Activated gamma-delta T cell treated with Interleukin-2 at 50 U/mL for 16 hours (primary cell): ENCODE measurements around the gene MYH7.
"Not testable (repeated sequence)": the region's sequence is repeated elsewhere in the genome, so short reads cannot be mapped to it uniquely, and the experiment has no call there.

Experiments
- DNase-seq: peaks from one replicate; pipeline ENCODE4 v3.0.0-alpha.2; 2020

Gene MYH7

DNA sequence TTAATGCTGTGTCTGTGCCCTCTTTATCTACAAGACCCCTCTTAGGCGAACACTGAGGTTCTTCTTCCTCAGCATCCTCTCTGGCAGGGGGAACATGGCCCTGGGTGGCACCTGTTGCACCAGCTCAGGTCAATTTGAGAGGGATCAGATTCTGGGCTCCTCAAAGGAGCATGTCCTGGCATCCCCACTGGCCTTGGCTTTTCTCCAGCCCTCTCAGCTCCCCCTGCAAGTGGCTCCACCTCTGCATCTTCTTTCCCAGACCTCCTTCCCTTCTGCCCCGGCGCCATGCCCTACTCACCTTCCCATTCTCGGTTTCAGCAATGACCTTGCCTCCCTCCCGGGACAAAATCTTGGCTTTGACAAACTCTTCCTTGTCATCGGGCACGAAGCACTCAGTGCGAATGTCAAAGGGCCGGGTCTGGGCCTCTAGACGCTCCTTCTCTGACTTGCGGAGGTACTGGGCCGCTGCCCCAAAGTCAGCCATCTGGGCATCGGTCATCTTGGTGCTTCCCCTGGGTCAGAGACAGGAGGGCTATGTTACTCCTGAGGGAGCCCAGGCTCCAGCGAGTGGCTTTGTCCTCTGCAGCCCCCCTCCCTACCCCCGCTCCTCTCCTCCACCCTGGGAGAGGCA, 28.6 kb downstream of the MYH7 start:
- DNase-seq = no peak

DNA sequence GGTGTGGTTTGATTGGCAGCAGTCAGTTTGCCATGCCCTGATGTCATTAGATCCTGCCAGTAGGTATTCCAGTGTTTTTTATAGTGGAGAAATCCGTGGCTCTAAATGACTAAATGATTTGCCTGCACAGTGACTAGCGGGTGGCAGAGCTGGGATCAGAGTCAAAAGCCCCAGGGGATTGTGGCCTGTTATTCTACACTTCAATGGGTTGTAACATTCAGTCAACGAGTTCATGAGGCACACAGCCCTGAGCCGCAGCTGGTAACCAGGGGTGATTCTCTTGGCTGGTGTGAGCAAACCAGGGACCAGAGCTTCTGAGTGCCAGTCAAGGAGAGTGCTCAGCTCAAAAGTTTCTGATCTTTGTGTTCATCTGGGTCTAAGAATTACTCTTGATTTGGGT, 29.2 kb downstream of the MYH7 start:
- no peak for DNase-seq

DNA sequence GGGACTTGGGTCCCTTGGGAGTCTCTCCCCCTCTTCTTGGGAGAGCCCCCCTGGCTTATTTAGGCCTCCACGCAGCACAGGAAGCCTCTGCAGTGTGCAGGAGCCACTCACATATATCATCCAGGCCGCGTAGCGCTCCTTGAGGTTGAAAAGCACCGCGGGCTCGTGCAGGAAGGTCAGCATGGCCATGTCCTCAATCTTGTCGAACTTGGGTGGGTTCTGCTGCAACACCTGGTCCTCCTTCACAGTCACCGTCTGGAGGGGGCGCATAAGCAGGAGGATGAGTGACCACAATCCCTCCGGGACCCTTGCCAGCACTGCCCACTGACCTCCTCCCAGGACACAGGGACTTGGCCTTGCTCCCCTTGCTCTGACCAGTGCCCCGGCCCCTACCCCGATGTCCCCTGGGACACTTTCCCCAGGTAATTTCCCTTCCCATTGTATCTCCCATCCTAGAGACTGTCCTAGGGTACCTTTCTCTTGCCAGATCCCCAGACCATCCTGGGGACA, 29.9 kb downstream of the MYH7 start:
- DNase-seq = no peak

DNA sequence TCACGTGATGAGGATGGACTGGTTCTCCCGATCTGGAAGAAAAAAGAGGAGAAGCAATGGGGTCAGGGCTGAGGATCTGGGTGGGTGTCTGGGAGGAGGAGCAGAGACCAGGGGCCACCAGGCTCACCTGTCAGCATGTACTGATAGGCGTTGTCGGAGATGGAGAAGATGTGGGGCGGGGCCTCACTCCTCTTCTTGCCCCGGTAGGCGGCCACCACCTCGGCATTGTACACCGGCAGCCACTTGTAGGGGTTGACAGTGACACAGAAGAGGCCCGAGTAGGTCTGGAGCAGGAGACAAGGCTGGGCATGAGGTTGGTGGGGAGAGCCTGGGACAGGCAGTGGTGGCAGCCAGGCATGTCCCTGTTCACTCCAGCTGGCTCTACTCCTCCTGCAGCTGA, 30.4 kb downstream of the MYH7 start:
- DNase-seq = no peak

DNA sequence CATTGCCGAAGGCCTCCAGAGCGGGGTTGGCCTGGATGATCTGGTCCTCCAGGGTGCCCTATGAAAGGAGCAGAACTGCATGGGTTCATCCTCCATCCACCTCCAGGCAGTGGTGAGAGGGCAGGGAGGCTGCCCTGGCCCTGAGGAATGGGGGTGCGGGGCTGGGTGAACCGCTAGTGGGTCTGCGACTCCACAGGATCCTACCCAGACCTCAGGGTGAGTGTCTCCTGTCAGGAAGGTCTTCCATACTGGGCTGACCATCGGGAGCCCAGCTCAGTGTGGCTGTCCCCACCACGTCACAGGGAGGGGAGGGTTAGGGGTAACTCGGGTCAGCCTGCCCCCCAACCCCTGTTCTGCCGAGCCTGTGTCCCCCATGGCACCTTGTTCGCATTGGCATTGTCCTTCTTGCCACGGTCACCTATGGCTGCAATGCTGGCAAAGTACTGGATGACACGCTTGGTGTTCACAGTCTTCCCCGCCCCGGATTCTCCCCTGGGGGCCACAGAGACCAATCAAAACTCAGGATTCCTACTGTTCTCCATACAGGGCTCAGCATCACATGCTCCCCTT, 31.0 kb downstream of the MYH7 start:
- DNase-seq = no peak

DNA sequence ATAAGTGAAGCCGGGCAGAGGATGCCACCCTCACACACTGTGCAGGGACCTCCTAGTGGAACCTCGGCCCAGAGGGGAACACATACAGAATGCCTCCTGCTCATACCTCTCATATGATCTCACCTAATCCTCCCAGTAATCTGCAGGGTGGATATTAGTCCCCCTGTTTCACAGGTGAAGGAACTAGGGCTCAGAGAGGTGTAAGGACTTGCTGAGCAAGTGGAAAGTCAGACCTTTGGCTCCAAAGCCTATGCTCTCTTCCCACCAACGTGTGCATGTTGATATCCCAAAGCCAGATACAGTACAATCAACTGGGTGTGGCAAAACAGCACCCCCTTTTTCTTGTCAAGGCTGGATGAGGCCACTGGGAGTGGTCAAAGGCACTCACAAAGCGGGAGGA, 31.6 kb downstream of the MYH7 start:
- no peak for DNase-seq

DNA sequence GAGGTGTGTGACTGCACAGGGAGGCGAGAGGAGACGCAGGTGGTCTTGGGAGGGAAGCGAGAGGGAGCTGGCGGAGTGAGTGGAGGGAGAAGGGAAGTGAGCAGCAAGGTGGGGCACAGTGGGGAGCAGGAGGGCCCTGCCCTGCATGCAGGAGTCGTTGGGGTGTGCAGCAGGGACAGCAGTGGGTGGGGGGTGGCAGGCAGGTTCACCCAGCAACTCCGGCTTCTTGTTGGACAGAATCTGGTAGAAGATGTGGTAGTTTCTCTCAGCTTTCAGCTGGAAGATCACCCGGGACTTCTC, 32.4 kb downstream of the MYH7 start:
- DNase-seq = no peak

DNA sequence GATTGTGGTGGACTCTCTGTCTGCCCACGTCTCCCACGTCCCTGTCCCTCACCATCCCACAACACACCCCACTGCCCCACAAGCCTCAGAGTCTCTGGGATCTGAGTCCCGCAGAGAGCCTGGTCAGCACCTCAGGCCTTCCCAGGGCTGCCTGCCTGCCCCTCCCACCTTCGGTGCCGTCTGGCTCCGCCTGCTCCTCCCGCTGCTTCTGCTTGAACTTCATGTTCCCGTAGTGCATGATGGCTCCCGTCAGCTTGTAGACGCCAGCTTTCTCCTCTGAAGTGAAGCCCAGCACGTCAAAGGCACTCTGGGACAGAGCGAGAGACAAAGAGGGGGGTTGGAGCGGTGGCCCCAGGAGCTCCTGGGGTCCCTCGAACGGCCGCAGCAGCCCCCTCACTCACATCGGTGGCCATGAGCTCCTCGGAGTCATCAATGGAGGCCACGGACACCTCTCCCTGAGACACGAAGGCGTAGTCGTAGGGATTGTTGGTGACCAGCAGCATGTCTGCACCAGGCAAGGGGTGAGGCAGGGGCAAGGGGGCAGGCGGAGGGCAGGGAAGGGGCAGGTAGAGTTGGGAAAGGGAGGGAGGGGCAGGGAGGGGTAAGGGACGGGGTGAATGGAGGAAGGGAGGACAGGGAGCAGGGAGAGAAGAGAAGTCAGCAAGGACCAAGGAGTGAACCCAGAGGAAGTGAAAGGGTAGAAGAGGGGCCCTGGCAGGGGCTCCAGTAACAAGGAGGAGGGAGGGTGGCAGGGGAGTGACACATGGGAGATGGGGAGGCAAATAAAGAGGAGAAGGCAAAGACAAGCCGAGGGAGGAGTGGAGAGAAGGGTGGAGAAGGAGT, 32.9 kb downstream of the MYH7 start:
- DNase-seq = no peak

DNA sequence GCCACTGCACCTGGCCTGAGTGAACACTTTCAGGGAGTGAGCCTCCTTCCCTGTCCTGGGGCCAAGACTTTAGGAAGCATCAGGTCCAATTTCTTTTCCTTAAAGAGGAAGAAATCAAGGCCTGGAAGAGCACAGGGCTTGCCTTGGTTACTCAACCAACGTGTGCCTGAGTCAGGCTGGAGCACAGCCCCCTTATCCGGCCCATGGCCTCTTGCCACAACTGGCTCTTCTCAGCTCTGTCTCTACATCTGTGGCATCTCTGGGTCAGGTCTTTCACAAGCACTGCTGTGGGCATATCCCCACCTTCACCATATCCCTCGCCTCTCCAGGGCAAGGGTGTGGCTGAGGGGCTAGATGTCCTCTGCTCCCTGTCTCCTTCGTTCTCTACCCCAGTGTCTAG, 34.2 kb downstream of the MYH7 start:
- no peak for DNase-seq

DNA sequence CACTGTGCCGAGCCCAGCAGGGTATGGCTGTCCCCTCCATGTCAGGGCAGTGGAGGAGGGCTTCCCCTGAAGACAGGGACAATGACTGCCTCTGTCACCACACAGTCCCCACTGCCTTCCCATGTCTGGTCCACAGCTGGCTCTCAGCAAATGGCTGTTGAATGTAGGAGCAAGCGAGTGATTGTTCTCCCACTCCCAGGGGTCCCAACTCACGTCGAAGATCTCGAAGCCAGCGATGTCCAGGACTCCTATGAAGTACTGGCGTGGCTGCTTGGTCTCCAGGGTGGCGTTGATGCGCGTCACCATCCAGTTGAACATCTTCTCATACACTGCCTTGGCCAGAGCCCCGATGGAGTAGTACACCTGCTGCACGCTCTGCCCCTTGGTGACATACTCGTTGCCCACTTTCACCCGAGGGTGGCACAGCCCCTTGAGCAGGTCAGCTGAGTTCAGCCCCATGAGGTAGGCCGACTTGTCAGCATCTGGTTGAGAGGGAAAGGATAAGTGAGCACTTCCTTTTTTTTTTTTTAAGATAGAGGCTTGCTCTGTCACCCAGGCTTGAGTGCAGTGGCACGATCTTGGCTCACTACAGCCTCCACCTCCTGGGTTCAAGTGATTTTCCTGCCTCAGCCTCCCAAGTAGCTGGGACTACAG, 34.8 kb downstream of the MYH7 start:
- DNase-seq = not testable (repeated sequence)

DNA sequence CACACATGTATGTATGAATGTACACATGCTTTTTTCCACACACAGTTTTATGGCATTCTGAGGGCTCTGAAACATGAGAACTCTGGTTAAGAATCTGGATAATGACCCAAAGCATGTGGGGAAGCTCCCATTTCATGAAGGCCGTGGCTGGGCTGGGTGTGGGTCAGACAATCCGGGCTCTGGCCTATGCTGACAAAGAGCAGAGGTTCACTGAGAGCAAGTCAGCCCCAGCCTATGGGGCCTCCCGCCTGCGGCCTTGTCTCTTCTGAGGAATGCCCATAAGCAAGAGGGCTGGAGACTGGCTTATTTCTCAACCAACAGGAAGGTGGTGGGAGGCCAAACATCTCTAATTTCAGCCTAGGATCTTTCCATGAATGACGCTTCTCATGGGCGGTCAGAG, 35.9 kb downstream of the MYH7 start:
- DNase-seq = no peak

DNA sequence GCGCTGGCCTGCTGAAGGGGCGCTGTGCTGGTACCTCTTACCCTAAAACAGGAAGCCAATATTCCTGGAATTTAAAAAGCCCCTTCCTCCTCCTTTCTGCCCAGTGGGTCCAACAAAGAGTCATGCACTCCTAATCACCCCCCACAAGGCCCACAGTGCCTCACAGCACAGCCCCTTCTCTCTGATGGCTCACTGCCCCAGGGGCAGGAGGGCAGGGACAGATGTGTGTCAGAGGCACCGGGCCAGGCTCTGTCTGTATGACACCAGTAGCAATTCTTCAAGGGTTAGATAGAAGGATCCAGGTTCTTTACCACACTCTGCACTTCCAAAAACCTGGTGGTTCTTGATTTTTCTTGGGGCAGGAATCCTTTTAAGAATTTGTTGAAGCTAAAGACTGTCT, 36.3 kb downstream of the MYH7 start:
- DNase-seq = no peak

DNA sequence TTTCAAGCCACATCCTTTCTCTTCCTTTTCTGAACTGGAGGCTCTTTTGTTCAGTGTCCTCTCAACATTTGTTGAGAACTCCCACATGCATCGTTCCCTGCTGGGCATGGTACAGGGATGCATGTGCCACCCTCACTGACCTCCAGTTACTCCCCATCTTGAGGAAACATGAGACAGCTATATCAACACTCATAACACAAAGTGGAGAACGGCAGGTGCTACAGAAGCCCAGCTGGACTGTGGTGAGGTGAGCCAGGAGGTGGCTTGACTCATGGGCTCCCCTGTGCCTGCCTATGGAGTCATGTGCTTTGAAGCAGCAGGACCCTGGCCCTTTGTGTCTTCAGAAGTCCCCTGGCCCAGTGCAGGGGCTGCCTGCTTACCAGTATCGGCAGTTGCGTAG, 37.1 kb downstream of the MYH7 start:
- DNase-seq = no peak

DNA sequence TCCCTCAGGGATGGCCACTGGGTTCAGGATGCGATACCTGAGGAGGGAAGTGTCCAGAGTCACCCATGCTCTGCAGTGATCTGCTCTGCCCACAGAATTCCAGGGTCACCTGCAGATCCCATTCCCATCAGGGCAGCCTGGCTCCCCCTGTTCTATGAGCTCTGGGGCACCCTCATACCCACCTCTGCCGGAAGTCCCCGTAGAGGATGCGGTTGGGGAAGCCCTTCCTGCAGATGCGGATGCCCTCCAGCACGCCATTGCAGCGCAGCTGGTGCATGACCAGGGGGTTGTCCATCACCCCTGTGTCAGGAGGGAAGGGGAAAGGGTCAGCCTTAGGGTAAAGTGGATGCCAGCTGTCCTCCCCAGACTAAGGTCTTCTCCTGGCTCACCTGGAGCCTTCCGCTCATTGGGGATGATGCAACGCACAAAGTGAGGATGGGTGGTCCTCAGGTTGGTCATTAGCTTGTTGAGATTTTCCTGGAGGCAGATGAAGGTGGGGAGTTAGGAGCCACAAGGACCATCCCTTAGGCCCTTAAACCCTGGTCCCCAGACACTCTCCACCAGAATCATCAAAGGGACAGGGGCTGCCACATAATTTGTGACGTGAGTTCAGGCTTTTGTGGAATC, 38.6 kb downstream of the MYH7 start:
- DNase-seq = no peak

DNA sequence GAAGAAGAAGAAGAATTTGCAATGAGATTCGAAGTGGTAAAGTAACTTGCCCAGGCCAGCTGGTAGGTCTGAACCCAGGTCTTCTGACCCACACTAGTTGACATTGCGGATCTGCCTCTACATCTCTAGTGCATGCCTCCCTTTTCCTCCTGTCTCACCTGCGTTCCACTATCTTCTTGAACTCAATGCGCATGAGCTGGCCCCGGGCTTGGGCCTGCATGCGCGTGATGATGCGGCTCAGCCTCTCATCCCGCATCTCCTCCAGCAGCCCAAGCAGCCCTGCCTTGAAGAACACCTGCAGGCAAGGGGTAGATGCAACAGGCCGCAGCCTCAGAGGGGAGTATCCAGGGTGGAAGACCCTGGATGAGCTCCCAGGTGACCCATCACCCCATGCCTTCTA, 39.3 kb downstream of the MYH7 start:
- DNase-seq = no peak

DNA sequence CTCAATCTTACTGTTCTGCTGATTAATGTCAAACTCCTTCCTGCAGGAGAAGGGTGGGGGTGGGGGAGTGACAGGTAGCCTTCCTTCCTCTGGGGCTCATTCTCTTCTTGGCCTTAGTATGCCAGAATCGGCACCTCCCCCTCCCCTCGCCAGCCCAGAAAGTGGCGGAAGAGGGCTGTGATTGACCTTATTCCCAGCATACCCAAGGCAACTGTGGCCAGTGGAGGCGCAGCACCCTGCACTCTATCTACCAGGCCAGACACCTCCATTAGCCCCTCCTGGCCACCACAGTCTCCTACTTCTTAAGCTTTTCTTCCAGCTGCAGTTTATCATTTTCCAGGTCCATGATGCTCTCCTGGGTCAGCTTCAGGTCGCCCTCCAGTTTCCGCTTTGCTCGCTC, 42.8 kb downstream of the MYH7 start:
- no peak for DNase-seq

DNA sequence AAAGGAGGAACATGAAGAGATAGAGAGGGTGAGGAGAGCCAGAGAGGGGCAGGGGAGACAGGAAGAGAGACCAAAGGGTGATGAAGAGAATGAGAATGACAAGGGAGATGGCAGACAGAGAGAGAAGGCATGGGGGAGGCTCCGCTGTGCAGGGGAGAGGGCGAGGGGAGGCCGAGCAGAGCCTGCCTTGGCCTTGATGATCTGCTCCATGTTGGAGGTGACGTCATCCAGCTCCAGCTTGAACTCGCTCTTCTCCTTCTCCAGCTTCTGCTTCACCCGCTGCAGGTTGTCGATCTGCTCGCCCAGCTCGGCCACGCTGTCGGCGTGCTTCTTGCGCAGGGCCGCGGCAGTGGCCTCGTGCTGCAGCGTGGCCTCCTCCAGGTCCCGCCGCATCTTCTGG, 45.6 kb downstream of the MYH7 start:
- not testable (repeated sequence) for DNase-seq

DNA sequence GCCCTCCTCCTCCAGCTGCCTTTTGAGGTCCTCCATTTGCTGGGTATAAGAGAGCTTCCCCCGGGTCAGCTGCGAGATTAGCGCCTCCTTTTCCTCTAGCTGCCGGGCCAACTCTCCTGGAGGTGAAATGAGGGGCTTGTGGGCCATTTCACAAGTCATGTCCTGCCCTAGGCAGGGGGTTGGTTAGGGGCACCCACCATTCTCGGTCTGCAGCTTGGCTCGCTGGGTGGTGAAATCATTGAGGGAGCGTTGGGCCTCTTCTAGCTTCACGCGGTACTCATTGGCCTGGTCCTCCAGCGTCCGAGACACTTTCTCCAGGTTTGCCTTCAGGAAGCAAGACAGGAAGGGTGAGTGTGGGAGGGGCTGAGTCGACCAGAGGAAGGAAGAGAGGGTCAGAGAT, 46.1 kb downstream of the MYH7 start:
- DNase-seq = no peak

DNA sequence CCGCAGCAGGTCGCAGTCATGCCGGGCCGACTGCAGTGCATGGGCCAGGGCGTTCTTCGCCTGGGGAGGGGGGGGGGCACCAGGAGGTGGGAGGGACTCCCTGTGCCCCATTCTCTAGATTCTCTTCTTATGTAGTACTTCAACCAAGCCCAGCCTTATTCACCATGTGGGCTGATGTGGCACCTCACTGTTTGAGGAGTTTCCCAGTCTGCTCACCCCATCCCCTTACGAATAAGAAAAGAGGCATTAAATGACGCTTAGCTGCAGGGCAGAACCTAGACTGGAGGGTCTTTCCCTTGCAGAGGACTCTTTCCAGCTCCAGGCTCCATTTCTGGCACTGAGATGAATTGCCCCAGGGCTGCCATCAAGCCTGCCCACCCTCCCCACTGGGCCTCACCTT, 46.5 kb downstream of the MYH7 start:
- DNase-seq = no peak

DNA sequence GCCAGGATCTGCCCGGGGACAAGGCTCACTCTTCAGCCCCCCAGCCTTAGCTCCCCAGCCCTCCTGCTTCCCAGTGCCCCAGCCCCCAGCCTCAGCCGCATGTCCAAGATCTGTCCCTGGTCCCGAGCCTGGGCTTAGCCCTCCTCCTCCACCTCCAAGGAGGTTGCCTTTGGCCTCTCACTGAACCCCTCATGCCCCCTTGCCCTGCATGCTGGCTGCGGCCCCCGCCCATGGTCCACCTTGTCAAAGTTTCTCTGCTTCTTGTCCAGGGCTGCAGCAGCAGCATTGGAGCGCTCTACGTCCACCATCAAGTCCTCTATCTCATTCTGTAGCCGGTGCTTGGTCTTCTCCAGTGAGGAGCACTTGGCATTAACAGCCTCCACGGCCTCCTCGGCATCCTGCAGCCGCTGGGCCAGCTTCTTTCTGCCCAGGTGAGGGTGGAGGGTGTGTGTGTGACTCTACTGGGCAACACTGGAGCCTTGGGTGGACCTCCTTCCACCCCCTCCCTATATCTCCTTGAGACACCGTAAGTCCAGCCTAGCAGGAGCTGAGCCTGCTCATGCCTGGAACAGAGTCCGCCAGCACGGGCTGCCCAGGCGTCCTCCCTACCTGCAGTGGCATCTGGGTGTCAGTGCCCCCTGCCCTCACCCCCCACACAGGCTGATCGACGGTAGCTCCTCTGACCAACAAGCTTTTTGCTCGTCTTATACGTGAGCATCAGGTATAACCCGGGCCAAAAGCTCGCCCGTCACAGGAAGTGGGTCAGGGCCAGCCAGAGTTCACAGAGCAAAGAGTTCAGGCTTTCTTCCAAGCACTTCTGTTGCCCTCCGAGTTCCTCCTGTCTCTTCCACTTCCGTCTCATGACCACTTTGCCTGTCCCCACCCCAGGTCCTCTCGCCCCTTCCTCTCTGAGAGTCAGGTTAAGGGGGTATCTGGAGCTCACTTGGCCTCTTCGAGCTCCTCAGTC, 47.3 kb downstream of the MYH7 start:
- no peak for DNase-seq

DNA sequence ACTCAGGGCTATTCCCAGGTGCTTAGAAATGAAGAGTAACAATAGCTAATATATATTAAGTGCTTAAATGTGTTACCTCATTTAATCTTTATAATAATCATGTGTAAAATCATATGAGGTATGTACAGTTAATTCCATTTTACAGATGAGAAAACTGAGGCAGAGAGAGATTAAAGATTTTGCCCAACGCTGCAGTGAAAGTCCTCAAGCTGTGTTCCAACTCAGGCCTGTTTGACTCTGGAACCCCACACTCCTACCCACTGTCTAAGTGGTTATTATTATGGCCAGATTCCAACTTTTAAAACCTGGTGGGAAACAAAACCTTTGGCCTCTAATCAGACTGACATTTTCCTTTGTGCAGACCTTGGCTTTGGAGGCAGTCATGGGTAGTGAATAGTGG, 48.5 kb downstream of the MYH7 start:
- DNase-seq = no peak

DNA sequence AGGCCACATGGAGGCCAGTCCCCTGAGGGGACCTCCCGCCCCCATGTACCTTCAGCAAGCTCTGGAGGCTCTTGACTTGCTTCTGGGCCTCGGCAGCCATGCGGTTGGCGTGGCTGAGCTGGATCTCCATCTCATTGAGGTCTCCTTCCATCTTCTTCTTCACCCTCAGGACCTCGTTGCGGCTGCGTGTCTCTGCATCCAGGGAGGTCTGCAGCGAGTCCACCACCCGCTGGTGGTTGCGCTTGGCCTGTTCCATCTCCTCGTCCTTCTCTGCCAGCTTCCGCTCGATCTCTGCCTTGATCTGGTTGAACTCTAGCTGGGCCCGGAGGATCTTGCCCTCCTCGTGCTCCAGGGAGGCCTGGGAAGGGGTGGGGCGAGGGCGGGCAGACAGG, 49.2 kb downstream of the MYH7 start:
- DNase-seq = not testable (repeated sequence)
